ENCODE data around the gene WDR73.

DNA sequence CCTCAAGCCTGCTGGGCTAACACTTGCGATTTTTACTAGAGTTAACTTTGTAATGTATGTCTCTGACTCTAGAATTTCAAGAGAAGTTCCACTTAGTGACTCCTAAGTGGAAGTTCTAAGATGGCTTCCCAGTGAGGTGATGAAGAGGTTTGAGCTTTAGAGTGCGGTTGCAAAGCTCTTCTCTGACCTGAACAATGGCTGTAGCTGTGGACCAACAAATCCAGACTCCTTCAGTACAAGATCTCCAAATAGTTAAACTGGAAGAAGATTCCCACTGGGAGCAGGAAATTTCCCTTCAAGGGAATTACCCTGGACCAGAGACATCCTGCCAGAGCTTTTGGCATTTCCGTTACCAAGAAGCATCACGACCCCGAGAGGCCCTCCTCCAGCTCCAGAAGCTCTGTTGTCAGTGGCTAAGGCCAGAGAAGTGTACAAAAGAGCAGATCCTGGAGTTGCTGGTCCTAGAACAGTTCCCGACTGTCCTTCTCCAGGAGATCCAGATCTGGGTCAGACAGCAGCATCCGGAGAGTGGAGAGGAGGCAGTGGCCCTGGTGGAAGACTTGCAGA lies 22.3 kb downstream of the WDR73 start:
- TF ChIP-seq CTCF (conservative IDR thresholded peaks at IDR 0.05 in 1 of 2, IDR thresholded peaks at IDR 0.05 in 1 of 2; ENCODE audit: extremely low read depth in 1 of 2, insufficient read depth in 1 of 2, low read depth in 1 of 2, low read length in 2 of 2) (no peak), EZH2 (IDR thresholded peaks at IDR 0.05; ENCODE audit: borderline replicate concordance, low read length) (no peak)
